SK-N-SH treated with all-trans-retinoic acid at 6 μM for 48 hours (cell line): ENCODE data around the gene FBLIM1.

Experiments
- ARNTL ChIP-seq: fragments of 450-650 bp; formaldehyde crosslinking; IDR thresholded peaks from 2 replicates; pipeline ENCODE4 v1.5.0; 2020; ENCODE audit warnings: low read depth, mild to moderate bottlenecking, moderate library complexity, borderline replicate concordance
- SNAI2 ChIP-seq: fragments of 250-450 bp; sonication (Bioruptor Pico); IDR thresholded peaks from 2 replicates; pipeline ENCODE4 v1.5.0; 2020; ENCODE audit warnings: mild to moderate bottlenecking, moderate library complexity
- ZNF70 ChIP-seq: fragments of 450-650 bp; formaldehyde crosslinking; IDR thresholded peaks from 2 replicates; pipeline ENCODE4 v1.5.0; 2020; ENCODE audit warnings: mild to moderate bottlenecking, moderate library complexity

DNA sequence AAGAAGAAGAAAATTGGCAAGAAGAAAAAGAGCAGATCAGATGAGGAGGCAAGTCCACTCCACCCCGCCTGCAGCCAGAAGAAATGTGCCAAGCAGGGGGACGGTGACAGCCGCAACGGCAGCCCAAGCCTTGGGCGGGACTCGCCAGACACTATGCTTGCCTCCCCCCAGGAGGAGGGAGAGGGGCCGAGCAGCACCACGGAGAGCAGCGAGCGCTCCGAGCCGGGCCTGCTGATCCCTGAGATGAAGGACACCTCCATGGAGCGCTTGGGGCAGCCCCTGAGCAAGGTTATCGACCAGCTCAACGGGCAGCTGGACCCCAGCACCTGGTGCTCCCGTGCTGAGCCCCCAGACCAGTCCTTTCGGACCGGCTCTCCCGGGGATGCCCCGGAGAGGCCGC, 31.6 kb upstream of the FBLIM1 start:
- no peak for TF ChIP-seq SNAI2 (CRISPR knock-in tag)
- TF ChIP-seq ARNTL (CRISPR knock-in tag), result no peak
- no peak for TF ChIP-seq ZNF70 (CRISPR knock-in tag)
